Vagina (tissue), 2 donors: Measurements from ENCODE around the gene AJUBA. TPM values are rescaled to one million over a fixed set of nuclear protein-coding genes. Genes with fewer than 3 reads are reported as not detected.

Source experiments
- DNase-seq, 2 donors: peaks; one replicate each; pipeline ENCODE4 v3.0.0-alpha.2; 2017; ENCODE audit errors: extremely low spot score in 2 of 2
- H3K27ac ChIP-seq: fragments of 200-600 bp; sonication (generic); one replicate; pipeline ENCODE4 v1.5.1; 2019
- H3K27me3 ChIP-seq: fragments of 200-600 bp; sonication (generic); one replicate; pipeline ENCODE4 v1.5.1; 2019
- H3K36me3 ChIP-seq, 2 donors: fragments of 200-600 bp; sonication (generic); one replicate each; pipeline ENCODE4 v1.5.1; 2017 to 2019
- H3K4me1 ChIP-seq: fragments of 200-600 bp; sonication (generic); one replicate; pipeline ENCODE4 v1.5.1; 2019
- H3K4me3 ChIP-seq, 2 donors: fragments of 200-600 bp; sonication (generic); 1 replicate in 1 of 2; 2 replicates in 1 of 2; pipeline ENCODE4 v1.5.1; 2016 to 2019
- H3K9me3 ChIP-seq: fragments of 200-600 bp; sonication (generic); one replicate; pipeline ENCODE4 v1.5.1; 2019
- CTCF ChIP-seq, 3 experiments: fragments of 450-650 bp in 2 of 3; fragments of 200-600 bp in 1 of 3; sonication (generic) in 1 of 3; IDR thresholded peaks; one replicate each; pipeline ENCODE4 v1.5.1; 2017 to 2019; ENCODE audit warnings: antibody characterized with exemption in 3 of 3, mild to moderate bottlenecking in 2 of 3, moderate library complexity in 2 of 3
- POLR2A ChIP-seq, 2 donors: fragments of 450-650 bp; IDR thresholded peaks; one replicate each; pipeline ENCODE4 v1.6.1; 2017; ENCODE audit warnings: antibody characterized with exemption in 2 of 2, mild to moderate bottlenecking in 2 of 2, moderate library complexity in 2 of 2
- POLR2AphosphoS5 ChIP-seq, 2 donors: sonication (generic); formaldehyde crosslinking; IDR thresholded peaks; one replicate each; pipeline ENCODE4 v1.9.0; 2017; ENCODE audit warnings: antibody characterized with exemption in 2 of 2, mild to moderate bottlenecking in 2 of 2, low read depth in 1 of 2; ENCODE audit not compliant: insufficient read depth in 1 of 2
- intact Hi-C: fragments of 100-400 bp; cut with DNase I; formaldehyde crosslinking; loops from one replicate; pipeline ENCODE4 v1.15.1; 2023
- total RNA-seq: library from RNA; depleted of rRNA; stranded (reverse); fragments of >200 nt; gene quantifications from one replicate; pipeline ENCODE4 v1.2.3, GENCODE V29; 2016

The AJUBA gene
- total RNA-seq: 21.9 TPM

- H3K4me1 ChIP-seq: peaks cover 26% of the 10 kb centered on the region
- intact Hi-C loops: loop anchor here (5.0 kb wide), 1 partner anchor 50 kb away; no protein-coding TSS in a partner anchor
- no peaks in the 10 kb centered on the region for H3K27me3 ChIP-seq
- H3K27ac ChIP-seq: peak within 1 kb of the TSS; percentile 89
- TF ChIP-seq POLR2A (IDR thresholded peaks at IDR 0.05) (peak in 1 of 2 donors; percentile 60), CTCF (IDR thresholded peaks at IDR 0.05) (peak in 2 of 3 experiments; percentile 20 to 33), POLR2AphosphoS5 (IDR thresholded peaks at IDR 0.05; ENCODE audit: insufficient read depth in 1 of 2, low read depth in 1 of 2) (peak; percentile 34 to 93)
- peak in 1 of 2 donors; percentile 94 for DNase-seq
- H3K9me3 ChIP-seq: no peaks in the 10 kb centered on the region
- no peaks in the 10 kb centered on the region for H3K36me3 ChIP-seq
- H3K4me3 ChIP-seq: peak within 1 kb of the TSS; percentile 61 to 64
These were observed at the start of gene AJUBA for GRCh38 chr14:22982477-22983245. Gene AJUBA, minus strand, starts transcription at chr14:22982551. Its CDS starts 285 bp downstream, at chr14:22982266.

- Histone ChIP-seq H3K36me3 (peaks cover 0 to 33% of the 10 kb centered on the region in 2 donors), H3K4me3 (no peak overlapping the region), H3K4me1 (peaks cover 19% of the 10 kb centered on the region), H3K27ac (no peak overlapping the region), H3K9me3 (no peaks in the 10 kb centered on the region), H3K27me3 (no peaks in the 10 kb centered on the region)
- TF ChIP-seq POLR2AphosphoS5 (IDR thresholded peaks at IDR 0.05; ENCODE audit: insufficient read depth in 1 of 2, low read depth in 1 of 2): no peak
- no peak for TF ChIP-seq CTCF (IDR thresholded peaks at IDR 0.05)
- no peak for TF ChIP-seq POLR2A (IDR thresholded peaks at IDR 0.05)
- DNase-seq: no peak
- intact Hi-C loops: no loop called here
These were observed 48.6 kb upstream of the AJUBA start for GRCh38 chr14:23030936-23031335.

- Histone ChIP-seq H3K9me3 (no peaks in the 10 kb centered on the region), H3K4me3 (no peak overlapping the region), H3K27ac (no peak overlapping the region), H3K36me3 (peaks cover 0 to 46% of the 10 kb centered on the region in 2 donors), H3K4me1 (peaks cover 15% of the 10 kb centered on the region), H3K27me3 (no peaks in the 10 kb centered on the region)
- intact Hi-C loops: no loop called here
- no peak for TF ChIP-seq CTCF (IDR thresholded peaks at IDR 0.05)
- TF ChIP-seq POLR2A (IDR thresholded peaks at IDR 0.05): no peak
- no peak for TF ChIP-seq POLR2AphosphoS5 (IDR thresholded peaks at IDR 0.05; ENCODE audit: insufficient read depth in 1 of 2, low read depth in 1 of 2)
- DNase-seq: no peak
These were observed 46.4 kb upstream of the AJUBA start for GRCh38 chr14:23028799-23029198.

GRCh38 chr14:23025151-23025814 is 42.9 kb upstream of the AJUBA start:
- no peak for DNase-seq
- no peaks in the 10 kb centered on the region for H3K9me3 ChIP-seq
- TF ChIP-seq POLR2AphosphoS5 (IDR thresholded peaks at IDR 0.05; ENCODE audit: insufficient read depth in 1 of 2, low read depth in 1 of 2): no peak
- no peak overlapping the region for H3K4me3 ChIP-seq
- peaks cover 0 to 16% of the 10 kb centered on the region in 2 donors for H3K36me3 ChIP-seq
- no peaks in the 10 kb centered on the region for H3K27me3 ChIP-seq
- peaks cover 9% of the 10 kb centered on the region for H3K4me1 ChIP-seq
- H3K27ac ChIP-seq: no peak overlapping the region
- intact Hi-C loops: no loop called here

- intact Hi-C loops: no loop called here
- peaks cover 0 to 16% of the 10 kb centered on the region in 2 donors for H3K36me3 ChIP-seq
- TF ChIP-seq POLR2AphosphoS5 (IDR thresholded peaks at IDR 0.05; ENCODE audit: insufficient read depth in 1 of 2, low read depth in 1 of 2) (no peak), CTCF (IDR thresholded peaks at IDR 0.05) (no peak), POLR2A (IDR thresholded peaks at IDR 0.05) (no peak)
- H3K4me3 ChIP-seq: no peak overlapping the region
- H3K27me3 ChIP-seq: no peaks in the 10 kb centered on the region
- H3K4me1 ChIP-seq: peaks cover 9% of the 10 kb centered on the region
- H3K9me3 ChIP-seq: no peaks in the 10 kb centered on the region
- no peak overlapping the region for H3K27ac ChIP-seq
- DNase-seq: no peak
These were observed 42.3 kb upstream of the AJUBA start for GRCh38 chr14:23024612-23025075.
